Heart left ventricle (tissue), 16 donors: ENCODE data around the gene SNED1. TPM values are rescaled to one million over a fixed set of nuclear protein-coding genes. Genes with fewer than 3 reads are reported as not detected.

Experiments used
- ATAC-seq, 4 donors: fragments of 200-7000 bp; cut with Tn5 transposase; one replicate each; pipeline ENCODE4 v1.9.1; 2020 to 2022; ENCODE audit warnings: moderate library complexity in 4 of 4, mild to moderate bottlenecking in 3 of 4, moderate number of reproducible peaks in 1 of 4
- DNase-seq, 5 donors: peaks; one replicate each; pipeline ENCODE4 v3.0.0-alpha.2; 2020
- H3K27ac ChIP-seq, 12 donors: fragments of 200-600 bp; sonication (generic) in 4 of 12; one replicate each; pipeline versions ENCODE4 v1.5.0 to v1.8.0; 2016 to 2022; ENCODE audit warnings: mild to moderate bottlenecking in 2 of 12
- H3K27me3 ChIP-seq, 9 donors: fragments of 200-600 bp; sonication (generic) in 2 of 9; one replicate each; pipeline versions ENCODE4 v1.5.1 to v1.8.0; 2016 to 2022; ENCODE audit warnings: mild to moderate bottlenecking in 3 of 9
- H3K36me3 ChIP-seq, 9 donors: fragments of 200-600 bp; sonication (generic) in 2 of 9; one replicate each; pipeline versions ENCODE4 v1.5.0 to v1.8.0; 2018 to 2022; ENCODE audit warnings: mild to moderate bottlenecking in 2 of 9
- H3K4me1 ChIP-seq, 12 donors: fragments of 200-600 bp; sonication (generic) in 4 of 12; one replicate each; pipeline versions ENCODE4 v1.5.0 to v1.8.0; 2016 to 2022; ENCODE audit warnings: mild to moderate bottlenecking in 3 of 12
- H3K4me3 ChIP-seq, 12 donors: fragments of 200-600 bp; sonication (generic) in 4 of 12; one replicate each; pipeline versions ENCODE4 v1.5.0 to v1.8.0; 2017 to 2022; ENCODE audit warnings: mild to moderate bottlenecking in 9 of 12, moderate library complexity in 4 of 12
- H3K9me3 ChIP-seq, 12 donors: fragments of 200-600 bp; sonication (generic) in 4 of 12; one replicate each; pipeline versions ENCODE4 v1.5.0 to v1.8.0; 2016 to 2022; ENCODE audit warnings: mild to moderate bottlenecking in 1 of 12
- CTCF ChIP-seq, 12 donors: fragments of 200-600 bp; sonication (generic) in 4 of 12; IDR thresholded peaks; one replicate each; pipeline versions ENCODE4 v1.5.0 to v1.8.0; 2018 to 2022; ENCODE audit warnings: antibody characterized with exemption in 12 of 12, mild to moderate bottlenecking in 5 of 12
- POLR2A ChIP-seq, 2 donors: fragments of 450-650 bp; IDR thresholded peaks; one replicate each; pipeline ENCODE4 v1.6.1; 2017; ENCODE audit warnings: antibody characterized with exemption in 2 of 2, mild to moderate bottlenecking in 2 of 2, moderate library complexity in 2 of 2
- WGBS, 4 donors: extraction: QIAGEN DNeasy Blood & Tissue Kit in 2 of 4; methylation state at CpG; one replicate each; pipeline versions ENCODE4 v1.1.5 to v1.1.7; 2013 to 2018; 5-methylcytosine and 5-hydroxymethylcytosine counted together
- intact Hi-C, 10 donors: fragments of 100-400 bp; cut with DNase I; formaldehyde crosslinking; loops; one replicate each; pipeline versions ENCODE4 v1.11.1 to v1.14.2; 2022
- polyA plus RNA-seq, 2 donors: library from polyadenylated mRNA; stranded (reverse); fragments of 200-250 nt; gene quantifications; one replicate each; pipeline ENCODE4 v1.2.3, GENCODE V29; 2013
- total RNA-seq, 9 donors: library from RNA; depleted of rRNA in 2 of 9; stranded (reverse); fragments of >200 nt in 2 of 9; fragmentation: NEBNext Ultra II Directional in 3 of 9; extraction: Animal tissue kit (Norgen Biotek cat#: 25700) in 3 of 9; gene quantifications; one replicate each; pipeline versions ENCODE4 v1.1.0 to v1.2.4, GENCODE V29; 2016 to 2023
- donor health status: ischemic (EF 13 %, LVEDD 7.1; RV severe dilation, severe dysfunction).
- donor health status: healthy with polysubstance abuse.
- donor health status: DM: no; HTN: yes; CAD: no.
- donor health status: DM: no; HTN: no; CAD: no.
- donor health status: ischemic (EF 25% LVEDD 6.9; RV normal size, moderate dysfunction).
- donor health status: ischemic (EF 25% LVEDD 5.7; RV mildly dilated, moderate dysfunction).
- donor health status: healthy.
- donor health status: DM: yes; HTN: yes; CAD: no.
- donor health status: ischemic (EF 35%, LVEDD 5.7; RV mildly dilated, moderate dysfunction).
- donor health status: nonischemic (EF 11% LVEDD 7.7; RV severe dilation, severe dysfunction).
- donor health status: DM: yes; HTN: yes; CAD: no.
- donor health status: PGD.
- donor health status: ischemic (EF 29% LVEDD 5.4; RV normal size, mild dysfunction).
- donor health status: nonischemic (EF 23%, LVEDD 6.1; RV moderate dilation, normal function).

The SNED1 gene
- total and polyA plus RNA-seq, 11 donors: 3.1 to 14.7 (median 4.9) TPM

- no peaks in the 10 kb centered on the region for H3K27me3 ChIP-seq
- peaks cover 0 to 13% (median 0%) of the 10 kb centered on the region in 9 donors for H3K36me3 ChIP-seq
- no peak for TF ChIP-seq CTCF (IDR thresholded peaks at IDR 0.05)
- no peak for TF ChIP-seq POLR2A (IDR thresholded peaks at IDR 0.05)
- peaks cover 0 to 29% (median 16%) of the 10 kb centered on the region in 12 donors for H3K4me1 ChIP-seq
- DNase-seq (peak in 3 of 5 donors; percentile 30 to 55 (median 54)), ATAC-seq (peak; percentile 51 to 86 (median 62))
- H3K9me3 ChIP-seq: peaks cover 0 to 32% (median 18%) of the 10 kb centered on the region in 12 donors
- no peak overlapping the region for H3K4me3 ChIP-seq
- WGBS, 4 donors: 65 to 85% (median 74%) methylated on average over 9 to 20 of the region's 20 CpGs
- H3K27ac ChIP-seq: no peak overlapping the region
- intact Hi-C loops: no loop called here
Measured at GRCh38 chr2:241007880-241008710, 9.7 kb downstream of the SNED1 start.

- WGBS, 4 donors: 93 to 98% (median 95%) methylated on average over 3 to 7 of the region's 7 CpGs
- no peak for DNase-seq
- Histone ChIP-seq H3K4me3 (no peak overlapping the region), H3K4me1 (peaks cover 0 to 29% (median 16%) of the 10 kb centered on the region in 12 donors), H3K9me3 (peaks cover 0 to 26% (median 13%) of the 10 kb centered on the region in 12 donors), H3K27me3 (no peaks in the 10 kb centered on the region), H3K27ac (no peak overlapping the region), H3K36me3 (peaks cover 0 to 7% (median 0%) of the 10 kb centered on the region in 9 donors)
- peak in 1 of 4 donors; percentile 9 for ATAC-seq
- intact Hi-C loops: no loop called here
- TF ChIP-seq POLR2A (IDR thresholded peaks at IDR 0.05) (no peak), CTCF (IDR thresholded peaks at IDR 0.05) (no peak)
Measured at GRCh38 chr2:241008711-241009121, 10.3 kb downstream of the SNED1 start.

GRCh38 chr2:241009191-241009590, 10.8 kb downstream of the SNED1 start:
- H3K27ac ChIP-seq: peak overlapping the region in 10 of 12 donors; percentile 28 to 68 (median 52)
- ATAC-seq (no peak), DNase-seq (no peak)
- H3K9me3 ChIP-seq: peaks cover 0 to 21% (median 9%) of the 10 kb centered on the region in 12 donors
- H3K36me3 ChIP-seq: peaks cover 0 to 4% (median 0%) of the 10 kb centered on the region in 9 donors
- peaks cover 0 to 29% (median 16%) of the 10 kb centered on the region in 12 donors for H3K4me1 ChIP-seq
- no peaks in the 10 kb centered on the region for H3K27me3 ChIP-seq
- no peak for TF ChIP-seq POLR2A (IDR thresholded peaks at IDR 0.05)
- TF ChIP-seq CTCF (IDR thresholded peaks at IDR 0.05): no peak
- intact Hi-C loops: no loop called here
- WGBS, 4 donors: 77 to 100% (median 89%) methylated on average over 2 of the region's 2 CpGs
- peak overlapping the region in 2 of 12 donors; percentile 36 to 41 for H3K4me3 ChIP-seq
